ENCODE results near the gene CFAP410. TPM values are rescaled to one million over a fixed set of nuclear protein-coding genes. Genes with fewer than 3 reads are reported as not detected.

CFAP410 gene
- total RNA-seq, 3 donors from 2014 or later (not counting 1 experiment from before 2014, with no cell fraction given): 43.6 to 47.4 (median 46.7) TPM

- H3K9me3 Mint-ChIP-seq: no peaks in the 10 kb centered on the region
- Histone ChIP-seq H3K27me3 (ENCODE audit: control insufficient read depth, insufficient read depth, low read length) (no peaks in the 10 kb centered on the region), H3K36me3 (ENCODE audit: control insufficient read depth, insufficient read depth, low read length) (no peaks in the 10 kb centered on the region), H3K9me3 (ENCODE audit: control insufficient read depth, insufficient read depth, low read length) (no peaks in the 10 kb centered on the region), H3K27ac (ENCODE audit: low read length) (no peak overlapping the region), H3K4me1 (ENCODE audit: control insufficient read depth, insufficient read depth, low read length) (peaks cover 2% of the 10 kb centered on the region), H3K4me3 (ENCODE audit: low read length) (no peak overlapping the region)
- 92% methylated on average over 23 of the region's 23 CpGs for WGBS (ENCODE audit: insufficient coverage)
- ATAC-seq (no peak), DNase-seq (no peak)
- peaks cover 0 to 3% of the 10 kb centered on the region in 2 donors for H3K27me3 Mint-ChIP-seq (ENCODE audit: low read depth in 2 of 2)
- no peaks in the 10 kb centered on the region for H3K36me3 Mint-ChIP-seq
- no peaks in the 10 kb centered on the region for H3K4me1 Mint-ChIP-seq
- H3K4me3 Mint-ChIP-seq: no peak overlapping the region
- intact Hi-C loops (cut with micrococcal nuclease): no loop called here
- no peak for TF ChIP-seq CTCF (IDR thresholded peaks at IDR 0.05)
- H3K27ac Mint-ChIP-seq: no peak overlapping the region
Observed at GRCh38 chr21:44288251-44289110, 50.7 kb downstream of the CFAP410 start.

GRCh38 chr21:44286716-44287632 lies 52.2 kb downstream of the CFAP410 start:
- H3K4me3 Mint-ChIP-seq: no peak overlapping the region
- intact Hi-C loops (cut with micrococcal nuclease): no loop called here
- Histone ChIP-seq H3K9me3 (ENCODE audit: control insufficient read depth, insufficient read depth, low read length) (no peaks in the 10 kb centered on the region), H3K27me3 (ENCODE audit: control insufficient read depth, insufficient read depth, low read length) (no peaks in the 10 kb centered on the region), H3K27ac (ENCODE audit: low read length) (no peak overlapping the region), H3K36me3 (ENCODE audit: control insufficient read depth, insufficient read depth, low read length) (no peaks in the 10 kb centered on the region), H3K4me3 (ENCODE audit: low read length) (no peak overlapping the region), H3K4me1 (ENCODE audit: control insufficient read depth, insufficient read depth, low read length) (no peaks in the 10 kb centered on the region)
- H3K9me3 Mint-ChIP-seq: no peaks in the 10 kb centered on the region
- no peaks in the 10 kb centered on the region for H3K36me3 Mint-ChIP-seq
- DNase-seq (no peak), ATAC-seq (no peak)
- no peaks in the 10 kb centered on the region for H3K4me1 Mint-ChIP-seq
- H3K27me3 Mint-ChIP-seq (ENCODE audit: low read depth in 2 of 2): peaks cover 0 to 3% of the 10 kb centered on the region in 2 donors
- no peak overlapping the region for H3K27ac Mint-ChIP-seq
- TF ChIP-seq CTCF (IDR thresholded peaks at IDR 0.05): no peak
- 79% methylated on average over 31 of the region's 31 CpGs for WGBS (ENCODE audit: insufficient coverage)

GRCh38 chr21:44286086-44286715 lies 53.0 kb downstream of the CFAP410 start:
- no peak overlapping the region for H3K27ac Mint-ChIP-seq
- no peaks in the 10 kb centered on the region for H3K4me1 Mint-ChIP-seq
- no peak for TF ChIP-seq CTCF (IDR thresholded peaks at IDR 0.05)
- intact Hi-C loops (cut with micrococcal nuclease): no loop called here
- ATAC-seq (no peak), DNase-seq (no peak)
- no peak overlapping the region for H3K4me3 ChIP-seq (ENCODE audit: low read length)
- no peak overlapping the region for H3K4me3 Mint-ChIP-seq
- peaks cover 0 to 3% of the 10 kb centered on the region in 2 donors for H3K27me3 Mint-ChIP-seq (ENCODE audit: low read depth in 2 of 2)
- H3K27ac ChIP-seq (ENCODE audit: low read length): no peak overlapping the region
- no peaks in the 10 kb centered on the region for H3K9me3 Mint-ChIP-seq
- no peaks in the 10 kb centered on the region for H3K27me3 ChIP-seq (ENCODE audit: control insufficient read depth, insufficient read depth, low read length)
- H3K36me3 Mint-ChIP-seq: no peaks in the 10 kb centered on the region
- H3K36me3 ChIP-seq (ENCODE audit: control insufficient read depth, insufficient read depth, low read length): no peaks in the 10 kb centered on the region
- WGBS (ENCODE audit: insufficient coverage): 79% methylated on average over 21 of the region's 21 CpGs
- H3K4me1 ChIP-seq (ENCODE audit: control insufficient read depth, insufficient read depth, low read length): no peaks in the 10 kb centered on the region
- H3K9me3 ChIP-seq (ENCODE audit: control insufficient read depth, insufficient read depth, low read length): no peaks in the 10 kb centered on the region
